Keratinocyte (primary cell): ENCODE data around the gene TMEM39A. TPM values are rescaled to one million over a fixed set of nuclear protein-coding genes. Genes with fewer than 3 reads are reported as not detected.

ENCODE experiments used
- DNase-seq: peaks from one replicate; pipeline ENCODE4 v3.0.0-alpha.2; 2011; ENCODE audit warnings: low read depth, missing footprints, low spot score
- FAIRE-seq: peaks from 2 replicates; lab custom pipeline; 2011; peaks lifted over from hg19 to GRCh38; lab: Jason Lieb, UNC
- H2AFZ ChIP-seq: 2 replicates; pipeline ENCODE4 v1.6.0; 2012; ENCODE audit warnings: low read length, control low read depth, inconsistent platforms; ENCODE audit not compliant: control insufficient read depth
- H3K27ac ChIP-seq: 2 replicates; pipeline ENCODE4 v1.5.1; 2011; ENCODE audit warnings: low read length; ENCODE audit not compliant: control insufficient read depth, insufficient read depth
- H3K27me3 ChIP-seq: 3 replicates; pipeline ENCODE4 v1.6.0; 2011; ENCODE audit warnings: low read length; ENCODE audit not compliant: control insufficient read depth, insufficient read depth; ENCODE audit errors: extremely low read depth
- H3K36me3 ChIP-seq, 2 experiments: 2 replicates in 1 of 2; 3 replicates in 1 of 2; pipeline ENCODE4 v1.5.1; 2011; ENCODE audit warnings: low read length in 2 of 2, mild to moderate bottlenecking in 1 of 2; ENCODE audit not compliant: control insufficient read depth in 2 of 2, insufficient read depth in 2 of 2; ENCODE audit errors: extremely low read depth in 1 of 2
- H3K4me1 ChIP-seq: 3 replicates; pipeline ENCODE4 v1.5.1; 2011; ENCODE audit warnings: low read length; ENCODE audit not compliant: control insufficient read depth, insufficient read depth; ENCODE audit errors: extremely low read depth
- H3K4me2 ChIP-seq: 3 replicates; pipeline ENCODE4 v1.6.0; 2011; ENCODE audit warnings: low read depth, low read length; ENCODE audit not compliant: control insufficient read depth, insufficient read depth; ENCODE audit errors: extremely low read depth
- H3K4me3 ChIP-seq, 3 experiments: fragments of 200-600 bp in 1 of 3; sonication (generic) in 1 of 3; 2 replicates in 2 of 3; 3 replicates in 1 of 3; pipeline ENCODE4 v1.5.1; 2011 to 2016; ENCODE audit warnings: low read length in 3 of 3, mild to moderate bottlenecking in 3 of 3, control low read depth in 2 of 3, inconsistent platforms in 1 of 3, low read depth in 1 of 3, mixed read lengths in 1 of 3, mixed run types in 1 of 3, moderate library complexity in 1 of 3; ENCODE audit not compliant: control insufficient read depth in 2 of 3, insufficient read depth in 2 of 3; ENCODE audit errors: extremely low read depth in 1 of 3
- H3K79me2 ChIP-seq: 2 replicates; pipeline ENCODE4 v1.6.0; 2012; ENCODE audit warnings: low read length; ENCODE audit not compliant: control insufficient read depth, insufficient read depth
- H3K9ac ChIP-seq: 3 replicates; pipeline ENCODE4 v1.6.0; 2011; ENCODE audit warnings: low read length; ENCODE audit not compliant: control insufficient read depth, insufficient read depth; ENCODE audit errors: extremely low read depth
- H3K9me1 ChIP-seq: 3 replicates; pipeline ENCODE4 v1.6.0; 2011; ENCODE audit warnings: low read length; ENCODE audit not compliant: control insufficient read depth, insufficient read depth; ENCODE audit errors: extremely low read depth
- H3K9me3 ChIP-seq: 2 replicates; pipeline ENCODE4 v1.5.1; 2012; ENCODE audit warnings: low read depth, low read length; ENCODE audit not compliant: control insufficient read depth
- H4K20me1 ChIP-seq: 3 replicates; pipeline ENCODE4 v1.6.0; 2011; ENCODE audit warnings: low read length; ENCODE audit not compliant: control insufficient read depth, insufficient read depth; ENCODE audit errors: extremely low read depth
- EZH2 ChIP-seq: IDR thresholded peaks from one replicate; pipeline ENCODE4 v1.6.1; 2012; ENCODE audit warnings: inconsistent platforms, mild to moderate bottlenecking, low read length, moderate library complexity
- dilution Hi-C: fragments of 300-500 bp; cut with MboI; formaldehyde crosslinking; loops from one replicate; pipeline ENCODE4 v1.7.0; 2020; ENCODE audit warnings: low sequenced_read_pairs; ENCODE audit not compliant: extremely low pct_ligation_motif_present
- polyA plus RNA-seq, 5 experiments: library from polyadenylated mRNA; depleted of rRNA in 3 of 5; stranded (reverse) in 3 of 5; stranded (forward) in 1 of 5; unstranded in 1 of 5; fragments of >200 nt; gene quantifications; 1 replicate in 1 of 5; 2 replicates in 3 of 5; 3 replicates in 1 of 5; pipeline versions ENCODE4 v1.2.1 to v1.2.3, GENCODE V29; 2011 to 2012; ENCODE audit warnings: missing spikeins in 2 of 5, low read depth in 1 of 5, low replicate concordance in 1 of 5
- TF ChIP-seq, protein P1 (sequence below), 3 experiments: IDR thresholded peaks in 1 of 3; conservative IDR thresholded peaks in 1 of 3; optimal IDR thresholded peaks in 1 of 3; 2 replicates in 2 of 3; 3 replicates in 1 of 3; pipeline versions ENCODE3 to v1.5.1; 2011; ENCODE audit warnings: low read length in 3 of 3, mild to moderate bottlenecking in 3 of 3, moderate library complexity in 2 of 3, control low read depth in 1 of 3, inconsistent platforms in 1 of 3; ENCODE audit not compliant: insufficient read depth in 2 of 3; ENCODE audit errors: extremely low read depth in 1 of 3

Gene TMEM39A
- polyA plus RNA-seq, 1 donor (not counting 4 experiments of a cell fraction or from before 2014, with no cell fraction given), result 26.3 TPM

DNA sequence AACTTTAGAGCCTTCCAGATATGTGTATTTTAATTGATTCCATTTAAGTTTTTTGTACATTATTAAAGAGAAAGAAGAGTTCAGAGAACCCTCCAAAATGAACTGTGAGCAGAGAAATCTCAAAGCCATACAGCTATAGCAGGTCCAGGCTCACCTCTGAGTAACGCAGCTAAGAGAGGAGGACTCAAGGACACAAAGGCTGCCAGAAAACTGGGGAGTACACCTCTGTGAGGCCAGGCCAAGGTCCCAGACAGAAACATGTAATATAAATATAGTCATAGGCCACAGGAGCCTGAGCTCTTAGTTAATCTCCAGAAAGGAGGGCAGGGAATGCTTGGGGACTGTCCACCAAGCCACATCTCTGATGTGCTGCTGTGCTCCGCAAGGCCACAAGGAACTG lies 66.5 kb downstream of the TMEM39A start:
- no peak overlapping the region for H3K9ac ChIP-seq
- DNase-seq, result no peak
- H3K4me3 ChIP-seq, result no peak overlapping the region
- H3K79me2 ChIP-seq, result no peaks in the 10 kb centered on the region
- H2AFZ ChIP-seq, result no peak overlapping the region
- H3K4me2 ChIP-seq, result no peak overlapping the region
- no peak for TF ChIP-seq EZH2
- TF ChIP-seq, protein P1, sequence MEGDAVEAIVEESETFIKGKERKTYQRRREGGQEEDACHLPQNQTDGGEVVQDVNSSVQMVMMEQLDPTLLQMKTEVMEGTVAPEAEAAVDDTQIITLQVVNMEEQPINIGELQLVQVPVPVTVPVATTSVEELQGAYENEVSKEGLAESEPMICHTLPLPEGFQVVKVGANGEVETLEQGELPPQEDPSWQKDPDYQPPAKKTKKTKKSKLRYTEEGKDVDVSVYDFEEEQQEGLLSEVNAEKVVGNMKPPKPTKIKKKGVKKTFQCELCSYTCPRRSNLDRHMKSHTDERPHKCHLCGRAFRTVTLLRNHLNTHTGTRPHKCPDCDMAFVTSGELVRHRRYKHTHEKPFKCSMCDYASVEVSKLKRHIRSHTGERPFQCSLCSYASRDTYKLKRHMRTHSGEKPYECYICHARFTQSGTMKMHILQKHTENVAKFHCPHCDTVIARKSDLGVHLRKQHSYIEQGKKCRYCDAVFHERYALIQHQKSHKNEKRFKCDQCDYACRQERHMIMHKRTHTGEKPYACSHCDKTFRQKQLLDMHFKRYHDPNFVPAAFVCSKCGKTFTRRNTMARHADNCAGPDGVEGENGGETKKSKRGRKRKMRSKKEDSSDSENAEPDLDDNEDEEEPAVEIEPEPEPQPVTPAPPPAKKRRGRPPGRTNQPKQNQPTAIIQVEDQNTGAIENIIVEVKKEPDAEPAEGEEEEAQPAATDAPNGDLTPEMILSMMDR (optimal IDR thresholded peaks at IDR 0.05 in 1 of 3, IDR thresholded peaks at IDR 0.05 in 1 of 3, conservative IDR thresholded peaks at IDR 0.05 in 1 of 3; ENCODE audit: extremely low read depth in 1 of 3, insufficient read depth in 2 of 3, low read length in 3 of 3), result no peak
- dilution Hi-C loops, result no loop called here
- no peaks in the 10 kb centered on the region for H3K9me1 ChIP-seq
- no peaks in the 10 kb centered on the region for H4K20me1 ChIP-seq
- H3K4me1 ChIP-seq, result no peaks in the 10 kb centered on the region
- H3K9me3 ChIP-seq, result no peaks in the 10 kb centered on the region
- no peak overlapping the region for H3K27ac ChIP-seq
- FAIRE-seq, result no peak
- no peaks in the 10 kb centered on the region for H3K27me3 ChIP-seq
- H3K36me3 ChIP-seq, result no peaks in the 10 kb centered on the region

- H3K4me3 ChIP-seq, result no peak overlapping the region
- no peaks in the 10 kb centered on the region for H3K79me2 ChIP-seq
- no peak overlapping the region for H2AFZ ChIP-seq
- H3K9me3 ChIP-seq, result no peaks in the 10 kb centered on the region
- no peaks in the 10 kb centered on the region for H3K9me1 ChIP-seq
- no peaks in the 10 kb centered on the region for H3K4me1 ChIP-seq
- DNase-seq (no peak), FAIRE-seq (no peak)
- no peak overlapping the region for H3K4me2 ChIP-seq
- H3K27ac ChIP-seq, result no peak overlapping the region
- no peaks in the 10 kb centered on the region for H3K36me3 ChIP-seq
- dilution Hi-C loops, result no loop called here
- H4K20me1 ChIP-seq, result no peaks in the 10 kb centered on the region
- no peak for TF ChIP-seq EZH2
- TF ChIP-seq, protein P1 (optimal IDR thresholded peaks at IDR 0.05 in 1 of 3, IDR thresholded peaks at IDR 0.05 in 1 of 3, conservative IDR thresholded peaks at IDR 0.05 in 1 of 3; ENCODE audit: extremely low read depth in 1 of 3, insufficient read depth in 2 of 3, low read length in 3 of 3), result no peak
- H3K9ac ChIP-seq, result no peak overlapping the region
- no peaks in the 10 kb centered on the region for H3K27me3 ChIP-seq
Measured at GRCh38 chr3:119395923-119396358, 67.5 kb downstream of the TMEM39A start.
